ENCODE results near the gene TSPAN32.

The TSPAN32 gene

DNA sequence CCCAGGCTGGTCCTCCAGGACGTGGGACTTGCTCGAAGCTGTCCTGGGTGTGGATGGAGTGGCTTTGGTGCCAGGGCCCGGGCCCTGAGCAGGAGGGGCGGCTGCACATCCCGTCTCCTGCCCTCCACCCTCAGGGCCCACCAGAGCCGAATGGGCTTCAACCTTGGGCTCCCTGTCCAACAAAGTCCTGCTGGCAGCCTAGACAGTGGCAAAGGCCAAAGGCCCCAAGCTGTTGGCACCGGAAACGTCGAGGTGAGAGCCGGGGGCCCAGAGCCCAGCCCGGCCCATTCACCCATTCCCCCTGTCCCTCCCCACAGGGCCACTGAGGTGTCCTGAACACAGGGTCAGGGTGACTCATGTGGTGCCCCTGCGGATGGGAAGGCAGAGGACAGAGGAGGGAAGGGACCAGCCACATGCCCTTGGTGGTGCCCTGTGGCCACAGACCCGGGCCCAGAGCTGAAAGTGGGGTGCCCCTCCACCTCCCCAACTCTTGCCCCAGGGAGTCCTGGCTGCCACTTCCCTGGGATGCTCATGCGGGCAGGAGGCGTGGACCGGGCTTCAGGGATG is 9.1 kb downstream of the TSPAN32 start:
- peaks cover 11% of the 10 kb centered on the region for H3K4me1 ChIP-seq (ENCODE audit: control insufficient read depth, insufficient read depth, low read length)
- H3K9me3 ChIP-seq (ENCODE audit: control insufficient read depth, low read length): no peaks in the 10 kb centered on the region
- no peaks in the 10 kb centered on the region for H3K27me3 ChIP-seq (ENCODE audit: control insufficient read depth, insufficient read depth, low read length)
- no peak overlapping the region for H3K4me3 ChIP-seq (ENCODE audit: low read length)
- H3K9ac ChIP-seq (ENCODE audit: low read length): no peak overlapping the region
- H3K36me3 ChIP-seq (ENCODE audit: control insufficient read depth, insufficient read depth, low read length): no peaks in the 10 kb centered on the region

DNA sequence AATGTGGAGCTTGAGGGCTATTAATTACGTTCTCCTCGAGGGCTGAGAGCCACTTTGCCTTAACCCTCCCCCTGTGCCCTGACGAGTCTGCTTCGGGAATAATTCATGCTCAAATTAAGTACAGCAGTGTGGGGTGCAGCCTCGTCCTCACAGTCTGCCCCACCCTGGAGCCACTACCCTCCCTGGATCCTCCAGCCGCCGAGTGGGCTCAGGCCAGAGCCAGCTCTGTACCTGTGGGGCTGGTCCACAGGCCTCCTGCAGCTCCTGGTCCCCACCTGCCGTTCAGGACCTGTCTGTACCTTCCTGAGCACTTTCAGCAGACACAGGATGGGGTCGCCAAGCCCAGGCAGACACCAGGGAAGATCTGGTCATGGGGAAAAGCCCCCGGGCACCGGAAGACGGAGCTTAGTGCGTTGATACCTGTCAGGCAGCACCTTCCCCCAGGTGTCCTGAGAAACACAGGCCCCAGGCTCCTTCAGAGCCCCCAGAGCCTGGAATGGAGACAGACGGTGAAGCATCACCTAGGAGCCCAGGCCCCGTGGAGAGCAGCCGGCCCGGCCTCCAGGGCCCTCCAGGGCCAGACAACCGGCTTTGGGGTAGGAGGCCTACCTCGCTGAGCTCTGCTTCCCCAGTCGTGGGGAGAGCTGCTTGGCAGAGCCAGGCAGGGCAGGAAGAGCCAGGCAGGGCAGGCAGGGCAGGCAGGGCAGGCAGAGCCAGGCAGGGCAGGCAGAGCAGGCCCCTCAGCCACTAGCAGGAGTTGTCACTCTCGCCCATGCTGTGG is 9.7 kb downstream of the TSPAN32 start:
- peaks cover 9% of the 10 kb centered on the region for H3K4me1 ChIP-seq (ENCODE audit: control insufficient read depth, insufficient read depth, low read length)
- no peaks in the 10 kb centered on the region for H3K27me3 ChIP-seq (ENCODE audit: control insufficient read depth, insufficient read depth, low read length)
- no peaks in the 10 kb centered on the region for H3K9me3 ChIP-seq (ENCODE audit: control insufficient read depth, low read length)
- no peaks in the 10 kb centered on the region for H3K36me3 ChIP-seq (ENCODE audit: control insufficient read depth, insufficient read depth, low read length)
- H3K9ac ChIP-seq (ENCODE audit: low read length): no peak overlapping the region
- no peak overlapping the region for H3K4me3 ChIP-seq (ENCODE audit: low read length)

DNA sequence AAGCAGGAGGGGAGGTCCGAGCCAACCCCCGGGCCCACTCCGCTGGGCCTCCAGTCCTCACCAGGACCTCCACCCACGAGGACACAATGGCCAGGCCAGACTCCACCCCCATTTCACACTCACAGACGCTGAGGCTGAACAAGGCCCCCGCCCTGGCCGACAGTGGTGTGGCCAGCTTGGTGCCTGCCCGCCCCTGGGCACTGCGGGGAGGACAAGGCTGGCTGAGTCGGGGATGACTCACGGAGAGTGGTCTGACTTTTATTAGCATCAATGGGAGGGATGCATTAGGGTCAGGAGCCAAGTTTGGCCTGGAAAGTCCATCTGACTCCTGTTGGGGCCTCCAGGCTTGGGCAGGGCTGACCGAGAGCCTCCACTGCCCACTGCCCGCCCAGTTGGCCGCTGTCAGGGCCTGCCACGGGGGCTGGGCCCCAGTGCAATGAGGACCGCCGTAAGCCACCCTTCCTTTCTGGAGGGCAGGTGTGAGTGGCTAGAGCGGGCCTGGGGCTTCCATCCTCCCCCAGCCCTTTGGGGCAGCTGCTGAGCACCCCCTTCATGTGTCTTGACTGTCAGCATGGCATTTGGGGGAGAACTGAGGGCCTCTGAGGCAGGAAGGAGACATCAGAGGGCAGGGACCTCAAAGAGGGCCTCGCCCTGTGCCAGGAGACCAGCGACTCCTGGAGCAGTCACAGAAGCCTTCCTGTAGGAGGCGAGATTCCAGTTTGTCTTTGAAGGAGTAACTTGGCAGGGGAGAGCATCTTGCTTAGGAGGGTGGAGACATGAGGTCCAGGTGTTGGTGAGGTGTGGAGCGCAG is 10.6 kb downstream of the TSPAN32 start:
- no peak overlapping the region for H3K9ac ChIP-seq (ENCODE audit: low read length)
- no peak overlapping the region for H3K4me3 ChIP-seq (ENCODE audit: low read length)
- H3K9me3 ChIP-seq (ENCODE audit: control insufficient read depth, low read length): no peaks in the 10 kb centered on the region
- no peaks in the 10 kb centered on the region for H3K36me3 ChIP-seq (ENCODE audit: control insufficient read depth, insufficient read depth, low read length)
- peaks cover 9% of the 10 kb centered on the region for H3K4me1 ChIP-seq (ENCODE audit: control insufficient read depth, insufficient read depth, low read length)
- H3K27me3 ChIP-seq (ENCODE audit: control insufficient read depth, insufficient read depth, low read length): no peaks in the 10 kb centered on the region

DNA sequence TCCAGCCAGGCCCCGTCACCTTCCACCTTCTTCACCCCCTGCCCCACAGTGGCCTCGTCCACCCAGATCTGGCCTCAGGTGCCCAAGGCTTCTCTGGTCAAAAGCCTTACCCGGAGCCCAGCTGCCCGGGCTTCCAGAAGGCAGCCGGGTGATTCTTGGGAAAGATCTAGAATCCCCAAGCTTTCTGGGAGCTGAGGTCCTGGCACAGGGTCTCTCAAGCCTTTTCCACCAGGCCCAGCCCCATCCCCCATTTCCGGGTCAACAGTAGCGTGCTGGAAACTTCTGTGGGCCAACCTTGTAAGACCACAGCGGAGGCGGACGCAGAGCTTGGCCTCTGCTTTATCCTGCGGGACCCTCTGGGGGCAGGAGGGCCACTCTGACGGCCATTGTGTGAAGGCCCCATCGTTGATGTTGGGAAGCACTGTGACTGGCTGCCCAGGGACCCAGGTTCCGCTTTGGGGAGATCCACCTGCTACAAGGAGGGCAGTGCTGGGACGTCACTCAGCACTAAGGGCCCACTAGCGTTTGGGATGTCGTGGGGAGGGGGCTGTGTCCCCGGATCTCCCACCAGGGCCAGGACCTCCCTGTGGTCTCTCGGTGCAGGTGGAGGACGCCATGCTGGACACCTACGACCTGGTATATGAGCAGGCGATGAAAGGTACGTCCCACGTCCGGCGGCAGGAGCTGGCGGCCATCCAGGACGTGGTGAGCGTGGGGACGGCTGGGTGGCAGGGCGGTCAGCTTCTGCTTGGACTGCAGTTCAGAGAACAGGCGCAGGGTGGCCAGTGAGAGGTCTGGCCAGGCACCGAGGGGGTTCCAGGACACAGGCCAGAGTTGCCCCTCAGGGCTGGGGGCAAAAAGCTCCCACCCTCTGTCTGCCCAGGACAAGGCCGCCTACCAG is 11.5 kb downstream of the TSPAN32 start:
- Histone ChIP-seq H3K4me3 (ENCODE audit: low read length) (no peak overlapping the region), H3K4me1 (ENCODE audit: control insufficient read depth, insufficient read depth, low read length) (peaks cover 9% of the 10 kb centered on the region), H3K36me3 (ENCODE audit: control insufficient read depth, insufficient read depth, low read length) (no peaks in the 10 kb centered on the region), H3K9ac (ENCODE audit: low read length) (no peak overlapping the region), H3K27me3 (ENCODE audit: control insufficient read depth, insufficient read depth, low read length) (no peaks in the 10 kb centered on the region), H3K9me3 (ENCODE audit: control insufficient read depth, low read length) (no peaks in the 10 kb centered on the region)

DNA sequence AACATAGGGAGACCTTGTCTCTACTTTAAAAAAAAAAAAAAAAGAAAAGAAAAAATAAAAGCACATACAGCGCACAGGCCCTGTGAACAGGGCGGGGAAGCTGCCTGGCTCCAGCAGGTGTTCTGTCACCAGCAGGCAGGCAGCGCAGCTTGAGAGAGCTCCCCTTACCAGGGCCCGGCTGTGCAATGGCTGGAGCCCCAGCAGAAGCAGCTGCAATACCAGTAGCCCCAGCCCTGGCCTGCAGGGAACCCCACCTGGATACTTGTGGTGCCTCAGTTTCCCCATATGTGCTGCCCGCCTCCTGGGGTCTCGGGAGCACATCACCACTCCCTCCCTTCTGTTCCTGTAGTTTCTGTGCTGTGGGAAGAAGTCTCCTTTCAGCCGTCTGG is 12.3 kb downstream of the TSPAN32 start:
- Histone ChIP-seq H3K4me3 (ENCODE audit: low read length) (no peak overlapping the region), H3K9ac (ENCODE audit: low read length) (no peak overlapping the region), H3K9me3 (ENCODE audit: control insufficient read depth, low read length) (no peaks in the 10 kb centered on the region)

DNA sequence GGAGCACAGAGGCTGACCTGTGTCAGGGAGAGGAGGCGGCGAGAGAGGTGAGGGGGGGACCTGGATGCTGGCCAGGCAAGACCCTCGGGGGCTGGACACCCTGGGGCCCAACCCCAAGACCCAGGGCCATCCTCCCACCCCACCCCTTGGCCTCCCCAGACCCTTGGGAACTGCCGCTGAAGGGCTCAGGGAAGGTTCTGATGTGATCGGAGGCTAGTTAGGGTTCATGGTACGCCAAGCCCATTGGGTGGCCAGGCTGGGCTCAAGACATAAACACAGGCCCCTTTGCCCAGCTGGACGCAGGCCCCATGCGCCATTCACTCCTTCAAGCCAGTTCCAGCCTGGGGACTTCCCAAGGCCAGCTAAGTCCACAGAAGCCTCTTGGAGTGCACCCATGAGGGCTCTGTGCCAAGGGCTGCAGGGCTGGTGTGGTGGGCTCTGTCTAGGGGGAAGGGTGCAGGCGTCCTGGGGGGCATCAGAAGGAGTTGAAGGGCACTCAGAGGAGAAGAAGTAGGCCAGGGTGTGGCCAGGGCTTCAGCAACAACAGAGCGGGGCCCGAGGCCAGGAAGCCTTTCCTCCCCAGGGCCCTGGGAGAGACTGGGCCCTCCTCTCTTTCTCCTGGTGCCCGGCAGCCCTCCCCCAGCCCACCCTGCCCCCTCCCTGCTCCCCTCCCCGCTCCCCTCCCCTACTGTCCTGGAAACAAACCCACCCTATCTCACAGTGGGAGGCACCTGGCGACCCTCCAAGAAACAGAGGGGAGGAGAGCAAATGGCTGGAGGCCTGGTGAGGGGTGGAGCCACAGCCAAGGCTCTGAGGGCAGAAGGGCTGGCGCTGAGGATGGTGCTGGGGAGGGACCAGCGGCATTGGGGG is 12.9 kb downstream of the TSPAN32 start:
- Histone ChIP-seq H3K9ac (ENCODE audit: low read length) (peak overlapping the region; percentile 47), H3K4me3 (ENCODE audit: low read length) (no peak overlapping the region), H3K27me3 (ENCODE audit: control insufficient read depth, insufficient read depth, low read length) (no peaks in the 10 kb centered on the region), H3K36me3 (ENCODE audit: control insufficient read depth, insufficient read depth, low read length) (no peaks in the 10 kb centered on the region), H3K4me1 (ENCODE audit: control insufficient read depth, insufficient read depth, low read length) (peaks cover 9% of the 10 kb centered on the region), H3K9me3 (ENCODE audit: control insufficient read depth, low read length) (no peaks in the 10 kb centered on the region)

More for the DNA sequence above, 12.3 kb downstream of the TSPAN32 start:
- no peaks in the 10 kb centered on the region for H3K36me3 ChIP-seq (ENCODE audit: control insufficient read depth, insufficient read depth, low read length)
- H3K27me3 ChIP-seq (ENCODE audit: control insufficient read depth, insufficient read depth, low read length): no peaks in the 10 kb centered on the region
- H3K4me1 ChIP-seq (ENCODE audit: control insufficient read depth, insufficient read depth, low read length): peaks cover 9% of the 10 kb centered on the region

DNA sequence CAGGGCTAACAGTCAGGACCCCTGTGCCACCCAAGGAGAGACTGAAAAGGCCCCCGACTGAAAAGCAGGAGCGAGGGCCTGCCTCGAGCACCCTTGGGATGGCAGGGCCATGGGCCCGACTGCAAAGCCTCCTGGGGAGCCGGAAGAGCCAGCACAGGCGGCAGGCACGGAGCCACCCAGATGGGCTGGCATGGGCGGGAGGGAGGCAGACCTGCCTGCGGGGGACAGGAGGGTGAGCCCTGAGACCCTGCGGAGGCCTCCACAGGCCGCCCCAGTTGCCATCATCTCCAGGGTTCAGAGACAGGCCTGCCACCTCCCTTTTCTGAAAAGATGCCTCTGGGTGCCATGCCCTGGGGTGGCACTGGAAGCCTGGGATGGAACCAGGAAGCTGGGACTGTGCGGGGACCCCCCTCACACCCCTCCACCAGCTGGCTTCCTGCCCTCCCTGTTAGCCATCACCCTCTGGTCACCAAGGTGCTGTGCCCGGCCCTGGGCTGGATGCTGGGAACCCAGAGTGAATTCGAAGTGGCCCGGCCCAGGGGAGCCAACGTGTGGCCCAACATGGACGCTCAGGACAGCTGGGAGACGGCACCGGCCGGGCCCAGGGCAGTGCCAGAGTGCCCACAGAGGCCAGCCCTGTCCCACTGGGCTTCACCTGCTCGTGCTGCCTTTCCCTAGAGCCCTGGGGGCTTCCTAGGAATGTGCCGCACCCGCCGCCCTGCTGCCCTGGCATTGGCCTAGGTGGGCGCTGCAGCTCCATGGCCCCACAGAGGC is 13.8 kb downstream of the TSPAN32 start:
- H3K9ac ChIP-seq (ENCODE audit: low read length): no peak overlapping the region
- H3K9me3 ChIP-seq (ENCODE audit: control insufficient read depth, low read length): no peaks in the 10 kb centered on the region
- H3K4me3 ChIP-seq (ENCODE audit: low read length): no peak overlapping the region
- H3K4me1 ChIP-seq (ENCODE audit: control insufficient read depth, insufficient read depth, low read length): peaks cover 9% of the 10 kb centered on the region
- H3K27me3 ChIP-seq (ENCODE audit: control insufficient read depth, insufficient read depth, low read length): no peaks in the 10 kb centered on the region
- H3K36me3 ChIP-seq (ENCODE audit: control insufficient read depth, insufficient read depth, low read length): no peaks in the 10 kb centered on the region

DNA sequence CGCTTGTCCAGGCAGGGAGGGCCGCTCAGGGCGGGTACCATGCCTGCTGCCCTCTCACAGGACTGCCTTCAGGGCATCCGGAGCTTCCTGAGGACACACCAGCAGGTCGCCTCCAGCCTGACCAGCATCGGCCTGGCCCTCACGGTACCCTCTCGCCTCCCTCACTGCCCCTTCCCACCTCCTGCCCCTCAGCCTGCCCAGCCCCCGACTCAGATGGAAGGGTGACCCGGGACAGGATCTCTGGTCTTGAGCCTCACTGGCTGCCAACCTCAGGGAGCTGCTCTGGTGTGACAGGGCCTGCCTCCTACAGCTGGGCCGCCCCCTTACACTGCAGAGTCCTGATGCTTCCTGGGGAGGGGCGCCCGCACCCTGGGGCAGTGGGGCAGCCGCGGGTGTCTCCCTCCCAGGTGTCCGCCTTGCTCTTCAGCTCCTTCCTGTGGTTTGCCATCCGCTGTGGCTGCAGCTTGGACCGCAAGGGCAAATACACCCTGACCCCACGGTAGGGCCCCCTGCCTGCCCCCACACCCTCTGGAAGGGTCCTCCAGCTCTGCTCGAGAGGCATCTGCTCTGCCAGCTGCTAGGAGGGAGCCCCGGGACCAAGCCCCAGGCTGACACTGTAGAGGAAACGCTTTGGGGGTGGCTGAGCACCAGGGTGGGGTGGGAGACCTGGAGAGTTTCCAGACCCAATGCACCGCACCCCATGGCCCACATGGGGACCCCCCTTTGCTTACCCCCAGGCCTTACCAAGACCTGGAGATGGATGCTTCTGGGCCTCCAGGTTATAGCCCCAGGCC is 14.6 kb downstream of the TSPAN32 start:
- Histone ChIP-seq H3K9ac (ENCODE audit: low read length) (no peak overlapping the region), H3K4me1 (ENCODE audit: control insufficient read depth, insufficient read depth, low read length) (peaks cover 9% of the 10 kb centered on the region), H3K27me3 (ENCODE audit: control insufficient read depth, insufficient read depth, low read length) (no peaks in the 10 kb centered on the region), H3K9me3 (ENCODE audit: control insufficient read depth, low read length) (no peaks in the 10 kb centered on the region), H3K36me3 (ENCODE audit: control insufficient read depth, insufficient read depth, low read length) (no peaks in the 10 kb centered on the region), H3K4me3 (ENCODE audit: low read length) (no peak overlapping the region)

DNA sequence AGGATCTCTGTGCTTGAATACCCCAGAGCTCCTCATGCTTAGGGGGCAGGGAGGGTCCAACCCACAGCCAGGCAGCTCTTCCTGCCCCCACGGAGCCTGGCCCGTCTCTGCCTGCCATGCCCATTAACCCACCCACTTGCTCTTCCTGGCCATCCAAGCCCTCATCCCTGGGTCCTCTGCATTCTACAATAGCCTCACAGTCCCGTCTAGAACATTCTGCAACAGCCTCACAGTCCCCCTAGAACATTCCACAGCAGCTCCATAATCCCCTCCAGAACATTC is 15.1 kb downstream of the TSPAN32 start:
- Histone ChIP-seq H3K4me1 (ENCODE audit: control insufficient read depth, insufficient read depth, low read length) (peaks cover 9% of the 10 kb centered on the region), H3K27me3 (ENCODE audit: control insufficient read depth, insufficient read depth, low read length) (no peaks in the 10 kb centered on the region), H3K9ac (ENCODE audit: low read length) (no peak overlapping the region), H3K9me3 (ENCODE audit: control insufficient read depth, low read length) (no peaks in the 10 kb centered on the region), H3K36me3 (ENCODE audit: control insufficient read depth, insufficient read depth, low read length) (no peaks in the 10 kb centered on the region), H3K4me3 (ENCODE audit: low read length) (no peak overlapping the region)

DNA sequence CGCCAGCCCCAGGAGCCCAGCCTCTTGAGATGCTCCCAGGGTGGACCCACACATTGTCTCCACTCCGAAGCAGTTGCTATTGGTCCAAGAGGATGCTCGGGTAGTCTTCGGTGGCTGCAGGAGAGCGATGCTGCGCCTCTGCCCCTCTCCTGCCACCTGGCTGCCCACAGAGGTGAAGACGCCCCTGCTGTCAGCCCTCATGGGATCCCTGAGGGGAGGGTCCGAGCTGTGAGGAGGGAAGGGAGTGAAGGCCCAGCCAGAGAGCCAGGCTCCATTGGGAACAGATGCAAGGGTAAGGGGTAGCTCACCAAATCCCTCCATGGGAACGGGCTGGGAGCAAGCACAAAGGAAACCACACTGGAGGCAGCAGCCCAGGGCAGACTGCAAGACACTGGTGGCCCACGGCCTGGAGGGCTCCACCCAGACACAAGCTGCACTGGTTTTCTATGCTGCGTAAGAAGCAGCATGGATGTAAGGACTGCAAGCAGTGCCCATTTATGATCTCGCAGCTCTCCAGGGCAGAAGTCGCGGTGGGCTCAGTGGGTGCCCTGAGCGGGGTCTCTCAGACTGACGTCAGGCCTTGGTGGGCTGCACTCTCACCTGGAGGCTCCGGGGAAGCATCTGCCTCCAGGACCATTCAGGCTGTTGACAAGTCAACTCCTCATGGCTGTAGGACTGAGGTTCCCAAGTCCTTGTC is 15.7 kb downstream of the TSPAN32 start:
- H3K4me3 ChIP-seq (ENCODE audit: low read length): no peak overlapping the region
- H3K9ac ChIP-seq (ENCODE audit: low read length): no peak overlapping the region
- H3K9me3 ChIP-seq (ENCODE audit: control insufficient read depth, low read length): no peaks in the 10 kb centered on the region
- no peaks in the 10 kb centered on the region for H3K36me3 ChIP-seq (ENCODE audit: control insufficient read depth, insufficient read depth, low read length)
- peaks cover 9% of the 10 kb centered on the region for H3K4me1 ChIP-seq (ENCODE audit: control insufficient read depth, insufficient read depth, low read length)
- no peaks in the 10 kb centered on the region for H3K27me3 ChIP-seq (ENCODE audit: control insufficient read depth, insufficient read depth, low read length)

All from mucosa of stomach (tissue), 1 donor.